Esophagus muscularis mucosa (tissue), 4 donors: ENCODE measurements around the gene DOK7. TPM values are rescaled to one million over a fixed set of nuclear protein-coding genes. Genes with fewer than 3 reads are reported as not detected.

Experiments used
- DNase-seq: peaks from one replicate; pipeline ENCODE4 v3.0.0-alpha.2; 2017; ENCODE audit errors: extremely low spot score
- H3K27ac ChIP-seq, 4 donors: fragments of 200-600 bp; sonication (generic); replicated peaks in 1 of 4; 1 replicate in 3 of 4; 2 replicates in 1 of 4; pipeline ENCODE4 v1.5.1; 2016 to 2019; ENCODE audit warnings: mild to moderate bottlenecking in 1 of 4
- H3K27me3 ChIP-seq, 4 donors: fragments of 200-600 bp; sonication (generic); one replicate each; pipeline versions ENCODE4 v1.5.1 to v1.6.0; 2016 to 2019
- H3K36me3 ChIP-seq, 4 donors: fragments of 200-600 bp; sonication (generic); one replicate each; pipeline ENCODE4 v1.5.1; 2016 to 2019
- H3K4me1 ChIP-seq, 4 donors: fragments of 200-600 bp; sonication (generic); one replicate each; pipeline ENCODE4 v1.5.1; 2016 to 2019
- H3K4me3 ChIP-seq, 4 donors: fragments of 200-600 bp; sonication (generic); 1 replicate in 2 of 4; 2 replicates in 2 of 4; pipeline ENCODE4 v1.5.1; 2016 to 2019; ENCODE audit warnings: mild to moderate bottlenecking in 4 of 4, moderate library complexity in 1 of 4
- H3K9me3 ChIP-seq, 4 donors: fragments of 200-600 bp; sonication (generic); 1 replicate in 3 of 4; 2 replicates in 1 of 4; pipeline ENCODE4 v1.5.1; 2016 to 2019
- EP300 ChIP-seq: sonication (generic); formaldehyde crosslinking; IDR thresholded peaks from one replicate; pipeline ENCODE4 v1.6.1; 2017; ENCODE audit warnings: antibody characterized with exemption
- POLR2A ChIP-seq: fragments of 450-650 bp; IDR thresholded peaks from one replicate; pipeline ENCODE4 v1.6.1; 2017; ENCODE audit warnings: antibody characterized with exemption, moderate library complexity, mild to moderate bottlenecking, low read depth
- POLR2AphosphoS5 ChIP-seq, 2 donors: sonication (generic); formaldehyde crosslinking; IDR thresholded peaks; one replicate each; pipeline ENCODE4 v1.6.1; 2017; ENCODE audit warnings: antibody characterized with exemption in 2 of 2
- WGBS: methylation state at CpG from one replicate; pipeline ENCODE4 v1.1.5; 2018; 5-methylcytosine and 5-hydroxymethylcytosine counted together
- intact Hi-C: fragments of 100-400 bp; cut with DNase I; formaldehyde crosslinking; loops from one replicate; pipeline ENCODE4 v1.15.1; 2023
- total RNA-seq, 4 donors: library from RNA; depleted of rRNA; stranded (reverse); fragments of >200 nt; gene quantifications; one replicate each; pipeline versions ENCODE4 v1.1.0 to v1.2.1, GENCODE V29; 2016
- TF ChIP-seq, protein P1 (sequence below), 3 experiments: fragments of 200-600 bp in 2 of 3; fragments of 450-650 bp in 1 of 3; sonication (generic) in 2 of 3; IDR thresholded peaks; one replicate each; pipeline ENCODE4 v1.5.1; 2017 to 2019; ENCODE audit warnings: antibody characterized with exemption in 3 of 3, mild to moderate bottlenecking in 2 of 3, moderate library complexity in 1 of 3

Gene DOK7
- total RNA-seq, 4 donors from 2014 or later, result 0.50 to 1.7 (median 1.4) TPM

- 86% methylated on average over 8 of the region's 14 CpGs for WGBS
- H3K9me3 ChIP-seq, result no peaks in the 10 kb centered on the region
- no peaks in the 10 kb centered on the region for H3K27me3 ChIP-seq
- peaks cover 18 to 59% (median 28%) of the 10 kb centered on the region in 4 donors for H3K4me1 ChIP-seq
- intact Hi-C loops, result no loop called here
- DNase-seq, result no peak
- no peak overlapping the region for H3K27ac ChIP-seq
- peaks cover 20 to 70% (median 56%) of the 10 kb centered on the region in 4 donors for H3K36me3 ChIP-seq
- no peak overlapping the region for H3K4me3 ChIP-seq
- TF ChIP-seq POLR2AphosphoS5 (IDR thresholded peaks at IDR 0.05) (no peak), POLR2A (no peak), EP300 (no peak)
- TF ChIP-seq, protein P1, sequence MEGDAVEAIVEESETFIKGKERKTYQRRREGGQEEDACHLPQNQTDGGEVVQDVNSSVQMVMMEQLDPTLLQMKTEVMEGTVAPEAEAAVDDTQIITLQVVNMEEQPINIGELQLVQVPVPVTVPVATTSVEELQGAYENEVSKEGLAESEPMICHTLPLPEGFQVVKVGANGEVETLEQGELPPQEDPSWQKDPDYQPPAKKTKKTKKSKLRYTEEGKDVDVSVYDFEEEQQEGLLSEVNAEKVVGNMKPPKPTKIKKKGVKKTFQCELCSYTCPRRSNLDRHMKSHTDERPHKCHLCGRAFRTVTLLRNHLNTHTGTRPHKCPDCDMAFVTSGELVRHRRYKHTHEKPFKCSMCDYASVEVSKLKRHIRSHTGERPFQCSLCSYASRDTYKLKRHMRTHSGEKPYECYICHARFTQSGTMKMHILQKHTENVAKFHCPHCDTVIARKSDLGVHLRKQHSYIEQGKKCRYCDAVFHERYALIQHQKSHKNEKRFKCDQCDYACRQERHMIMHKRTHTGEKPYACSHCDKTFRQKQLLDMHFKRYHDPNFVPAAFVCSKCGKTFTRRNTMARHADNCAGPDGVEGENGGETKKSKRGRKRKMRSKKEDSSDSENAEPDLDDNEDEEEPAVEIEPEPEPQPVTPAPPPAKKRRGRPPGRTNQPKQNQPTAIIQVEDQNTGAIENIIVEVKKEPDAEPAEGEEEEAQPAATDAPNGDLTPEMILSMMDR (IDR thresholded peaks at IDR 0.05), result no peak
These were observed 64.2 kb downstream of the DOK7 start for GRCh38 chr4:3527101-3527913.

- DNase-seq, result no peak
- Histone ChIP-seq H3K27ac (no peak overlapping the region), H3K4me1 (peaks cover 24 to 67% (median 34%) of the 10 kb centered on the region in 4 donors), H3K27me3 (no peaks in the 10 kb centered on the region), H3K36me3 (peaks cover 13 to 61% (median 47%) of the 10 kb centered on the region in 4 donors), H3K4me3 (no peak overlapping the region), H3K9me3 (no peaks in the 10 kb centered on the region)
- TF ChIP-seq POLR2AphosphoS5 (IDR thresholded peaks at IDR 0.05) (no peak), EP300 (no peak), POLR2A (no peak)
- TF ChIP-seq, protein P1 (IDR thresholded peaks at IDR 0.05), result no peak
- intact Hi-C loops, result no loop called here
- WGBS, result 88% methylated on average over 22 of the region's 27 CpGs
These were observed 65.1 kb downstream of the DOK7 start for GRCh38 chr4:3527914-3528876.

- Histone ChIP-seq H3K36me3 (peaks cover 1 to 49% (median 36%) of the 10 kb centered on the region in 4 donors), H3K4me3 (no peak overlapping the region), H3K27me3 (no peaks in the 10 kb centered on the region), H3K4me1 (peaks cover 24 to 69% (median 35%) of the 10 kb centered on the region in 4 donors), H3K9me3 (no peaks in the 10 kb centered on the region), H3K27ac (no peak overlapping the region)
- TF ChIP-seq, protein P1 (IDR thresholded peaks at IDR 0.05), result no peak
- TF ChIP-seq POLR2AphosphoS5 (IDR thresholded peaks at IDR 0.05), result no peak
- DNase-seq, result no peak
- intact Hi-C loops, result no loop called here
- WGBS, result 74% methylated on average over 12 of the region's 12 CpGs
These were observed 66.3 kb downstream of the DOK7 start for GRCh38 chr4:3529363-3529762.

GRCh38 chr4:3530051-3530450, 66.9 kb downstream of the DOK7 start:
- H3K27ac ChIP-seq, result no peak overlapping the region
- peaks cover 0 to 42% (median 30%) of the 10 kb centered on the region in 4 donors for H3K36me3 ChIP-seq
- H3K9me3 ChIP-seq, result no peaks in the 10 kb centered on the region
- H3K4me3 ChIP-seq, result no peak overlapping the region
- DNase-seq, result no peak
- peaks cover 24 to 69% (median 35%) of the 10 kb centered on the region in 4 donors for H3K4me1 ChIP-seq
- H3K27me3 ChIP-seq, result no peaks in the 10 kb centered on the region
- no peak for TF ChIP-seq POLR2A
- TF ChIP-seq POLR2AphosphoS5 (IDR thresholded peaks at IDR 0.05), result no peak
- TF ChIP-seq, protein P1 (IDR thresholded peaks at IDR 0.05), result no peak
- TF ChIP-seq EP300, result no peak
- intact Hi-C loops, result no loop called here
- WGBS, result 89% methylated on average over 12 of the region's 16 CpGs
